Effector CD4-positive, alpha-beta T cell (primary cell): Measurements from ENCODE around the gene PAXX.

Source experiments
- DNase-seq: peaks from one replicate; pipeline ENCODE4 v3.0.0-alpha.2; 2020

The PAXX gene

GRCh38 chr9:136968333-136969127 is 23.7 kb upstream of the PAXX start:
- DNase-seq, result no peak

GRCh38 chr9:136969150-136969549 is 23.1 kb upstream of the PAXX start:
- DNase-seq, result no peak

GRCh38 chr9:136969774-136970173 is 22.4 kb upstream of the PAXX start:
- DNase-seq, result no peak

- no peak for DNase-seq
These were observed 21.9 kb upstream of the PAXX start for GRCh38 chr9:136970361-136970760.

GRCh38 chr9:136971746-136972145 is 20.5 kb upstream of the PAXX start:
- DNase-seq, result no peak

- no peak for DNase-seq
These were observed 19.9 kb upstream of the PAXX start for GRCh38 chr9:136972335-136972734.

GRCh38 chr9:136972743-136973142 is 19.5 kb upstream of the PAXX start:
- DNase-seq, result no peak

- DNase-seq, result no peak
These were observed 18.3 kb upstream of the PAXX start for GRCh38 chr9:136973618-136974617.

GRCh38 chr9:136974817-136975535 is 17.2 kb upstream of the PAXX start:
- no peak for DNase-seq

- DNase-seq, result no peak
These were observed 16.6 kb upstream of the PAXX start for GRCh38 chr9:136975644-136976043.

- no peak for DNase-seq
These were observed 15.0 kb upstream of the PAXX start, which contains the start of gene PTGDS for GRCh38 chr9:136977223-136977622. Gene PTGDS, plus strand, starts transcription at chr9:136977504. Its CDS starts 75 bp downstream, at chr9:136977579.

- no peak for DNase-seq
These were observed 14.6 kb upstream of the PAXX start for GRCh38 chr9:136977649-136978072.

- peak; percentile 67 for DNase-seq
These were observed 14.0 kb upstream of the PAXX start for GRCh38 chr9:136978073-136978864.

- DNase-seq, result no peak
These were observed 13.2 kb upstream of the PAXX start for GRCh38 chr9:136978865-136979544.

- no peak for DNase-seq
These were observed 12.2 kb upstream of the PAXX start for GRCh38 chr9:136979769-136980587.

GRCh38 chr9:136980669-136981478 is 11.3 kb upstream of the PAXX start:
- DNase-seq, result no peak

GRCh38 chr9:136981588-136982231 is 10.5 kb upstream of the PAXX start:
- no peak for DNase-seq

- no peak for DNase-seq
These were observed 9.8 kb upstream of the PAXX start, which contains the start of gene LCNL1 for GRCh38 chr9:136982232-136983051. Gene LCNL1, plus strand, starts transcription at chr9:136982993. Its CDS starts 594 bp downstream, at chr9:136983587.
